ENCODE results near the gene SHISAL1.

The SHISAL1 gene

GRCh38 chr22:44270556-44270880 is 42.2 kb downstream of the SHISAL1 start:
- no peaks in the 10 kb centered on the region for H3K4me1 ChIP-seq (ENCODE audit: control insufficient read depth, low read depth, low read length)
- no peaks in the 10 kb centered on the region for H3K27me3 ChIP-seq (ENCODE audit: control insufficient read depth, insufficient read depth, low read length)

DNA sequence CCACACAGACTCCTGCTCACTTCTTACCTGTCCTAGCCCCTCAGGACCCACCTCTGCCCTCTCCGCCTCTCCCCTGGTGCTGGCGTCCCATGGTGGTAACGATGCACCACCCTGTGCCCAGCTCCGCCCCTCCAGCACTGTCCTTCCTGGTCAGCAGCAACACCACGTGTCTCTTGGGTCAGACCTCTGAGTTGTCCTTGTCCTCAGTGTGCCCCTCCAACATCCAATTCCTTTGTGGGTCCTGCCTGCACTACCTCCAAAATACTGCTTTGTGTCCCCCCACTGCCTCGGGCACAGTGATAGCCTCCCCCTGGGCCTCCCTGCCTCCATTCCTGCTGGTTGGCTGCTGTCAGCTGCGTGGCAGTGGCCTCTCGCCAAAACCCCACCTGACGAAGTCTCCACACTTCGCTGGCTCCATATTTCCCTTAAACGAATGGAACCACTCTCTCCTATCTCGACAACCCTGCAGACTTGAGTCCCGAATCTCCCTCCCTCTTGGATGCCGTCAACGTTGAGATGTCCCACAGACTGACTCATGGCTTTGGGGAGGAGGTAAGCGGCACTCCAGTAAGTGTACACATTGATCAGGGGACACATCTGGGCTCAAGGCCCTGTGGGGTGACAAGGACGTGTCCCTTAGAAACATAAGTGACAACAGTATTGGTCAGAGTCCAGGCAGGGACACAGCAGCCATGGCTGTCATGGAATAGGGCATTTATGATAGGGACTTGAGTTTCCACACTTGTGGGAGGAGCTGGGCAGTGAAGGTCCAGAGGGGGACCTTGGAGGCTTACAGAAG is 42.8 kb downstream of the SHISAL1 start:
- no peaks in the 10 kb centered on the region for H3K4me1 ChIP-seq (ENCODE audit: control insufficient read depth, low read depth, low read length)
- no peak overlapping the region for H3K9ac ChIP-seq (ENCODE audit: low read length)
- H3K27me3 ChIP-seq (ENCODE audit: control insufficient read depth, insufficient read depth, low read length), result no peaks in the 10 kb centered on the region
- no peaks in the 10 kb centered on the region for H3K9me3 ChIP-seq (ENCODE audit: control insufficient read depth, low read depth, low read length)
- H3K36me3 ChIP-seq (ENCODE audit: control insufficient read depth, low read depth, low read length), result no peaks in the 10 kb centered on the region
- no peak overlapping the region for H3K4me3 ChIP-seq (ENCODE audit: low read length)
- H3K27ac ChIP-seq (ENCODE audit: low read length), result no peak overlapping the region

More at GRCh38 chr22:44270556-44270880, 42.2 kb downstream of the SHISAL1 start:
- Histone ChIP-seq H3K36me3 (ENCODE audit: control insufficient read depth, low read depth, low read length) (no peaks in the 10 kb centered on the region), H3K9ac (ENCODE audit: low read length) (no peak overlapping the region), H3K9me3 (ENCODE audit: control insufficient read depth, low read depth, low read length) (no peaks in the 10 kb centered on the region), H3K4me3 (ENCODE audit: low read length) (no peak overlapping the region), H3K27ac (ENCODE audit: low read length) (no peak overlapping the region)

DNA sequence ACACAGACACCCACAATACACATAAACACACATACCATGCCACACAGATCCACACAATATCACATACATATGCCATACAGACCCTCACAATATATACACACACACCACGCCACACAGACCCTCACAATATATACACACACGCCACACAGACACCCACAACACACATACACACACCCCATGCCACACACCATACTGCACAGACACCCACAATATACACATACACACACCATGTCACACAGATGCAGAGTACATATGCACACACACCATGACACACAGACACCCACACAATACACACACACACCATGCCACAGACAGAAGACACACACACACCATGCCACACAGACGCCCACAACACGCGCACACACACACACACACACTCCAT is 43.6 kb downstream of the SHISAL1 start:
- H3K27me3 ChIP-seq (ENCODE audit: control insufficient read depth, insufficient read depth, low read length), result no peaks in the 10 kb centered on the region
- no peaks in the 10 kb centered on the region for H3K4me1 ChIP-seq (ENCODE audit: control insufficient read depth, low read depth, low read length)
- no peak overlapping the region for H3K4me3 ChIP-seq (ENCODE audit: low read length)
- no peak overlapping the region for H3K27ac ChIP-seq (ENCODE audit: low read length)
- H3K9ac ChIP-seq (ENCODE audit: low read length), result no peak overlapping the region
- H3K9me3 ChIP-seq (ENCODE audit: control insufficient read depth, low read depth, low read length), result no peaks in the 10 kb centered on the region
- no peaks in the 10 kb centered on the region for H3K36me3 ChIP-seq (ENCODE audit: control insufficient read depth, low read depth, low read length)

- H3K4me3 ChIP-seq (ENCODE audit: low read length), result no peak overlapping the region
- H3K4me1 ChIP-seq (ENCODE audit: control insufficient read depth, low read depth, low read length), result no peaks in the 10 kb centered on the region
- no peak overlapping the region for H3K9ac ChIP-seq (ENCODE audit: low read length)
- H3K27ac ChIP-seq (ENCODE audit: low read length), result no peak overlapping the region
- no peaks in the 10 kb centered on the region for H3K36me3 ChIP-seq (ENCODE audit: control insufficient read depth, low read depth, low read length)
- H3K27me3 ChIP-seq (ENCODE audit: control insufficient read depth, insufficient read depth, low read length), result no peaks in the 10 kb centered on the region
- H3K9me3 ChIP-seq (ENCODE audit: control insufficient read depth, low read depth, low read length), result no peaks in the 10 kb centered on the region
These were observed 44.2 kb downstream of the SHISAL1 start for GRCh38 chr22:44268431-44269116.

GRCh38 chr22:44267856-44268255 is 44.9 kb downstream of the SHISAL1 start:
- Histone ChIP-seq H3K4me3 (ENCODE audit: low read length) (no peak overlapping the region), H3K27ac (ENCODE audit: low read length) (no peak overlapping the region), H3K36me3 (ENCODE audit: control insufficient read depth, low read depth, low read length) (no peaks in the 10 kb centered on the region), H3K27me3 (ENCODE audit: control insufficient read depth, insufficient read depth, low read length) (no peaks in the 10 kb centered on the region), H3K4me1 (ENCODE audit: control insufficient read depth, low read depth, low read length) (no peaks in the 10 kb centered on the region), H3K9ac (ENCODE audit: low read length) (no peak overlapping the region), H3K9me3 (ENCODE audit: control insufficient read depth, low read depth, low read length) (no peaks in the 10 kb centered on the region)

DNA sequence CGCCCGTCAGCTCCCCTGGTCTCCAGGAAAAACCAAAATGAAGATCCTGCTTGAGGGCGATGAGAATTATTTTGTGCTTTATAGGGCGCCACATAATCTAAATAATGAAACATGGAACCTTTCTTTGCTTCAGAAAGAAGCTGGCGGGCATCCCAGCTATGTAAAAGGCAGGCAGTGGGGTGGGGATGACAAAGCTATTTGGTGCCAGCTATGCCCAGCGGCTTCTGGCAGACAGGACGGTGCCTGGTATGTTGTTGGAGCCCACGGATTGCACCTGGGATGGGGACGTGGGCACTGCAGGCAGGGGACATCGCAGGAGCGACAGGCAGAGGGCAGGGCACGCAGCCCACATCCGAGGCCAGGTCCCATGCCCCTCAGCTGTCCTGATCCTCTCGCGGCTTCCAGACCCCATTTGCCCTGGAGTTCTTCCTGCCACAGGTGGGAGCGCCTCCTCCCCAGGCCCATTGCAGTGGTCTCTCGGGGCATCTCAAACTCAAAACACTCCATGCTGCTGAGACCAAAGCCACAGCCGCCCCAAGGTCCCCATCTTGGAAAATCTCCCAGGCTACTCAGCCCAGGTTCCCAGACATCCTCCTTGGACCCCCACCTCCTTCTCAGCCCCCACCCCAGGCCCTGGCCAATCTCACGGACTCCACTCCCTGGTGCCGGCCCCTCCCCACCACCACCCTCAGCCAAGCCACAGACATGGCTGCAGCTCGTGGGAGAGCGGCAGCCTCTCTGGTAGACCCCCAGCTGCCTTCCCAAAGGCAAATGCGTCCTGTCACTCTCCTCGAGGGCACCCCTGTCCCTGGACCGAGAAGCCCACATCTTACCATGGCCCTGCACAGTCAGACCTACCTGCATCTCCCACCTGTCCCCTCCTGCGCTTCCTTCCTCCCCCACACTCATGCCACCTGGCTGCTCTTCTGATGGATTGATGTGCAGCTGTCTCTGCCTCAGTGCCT is 45.7 kb downstream of the SHISAL1 start:
- no peaks in the 10 kb centered on the region for H3K27me3 ChIP-seq (ENCODE audit: control insufficient read depth, insufficient read depth, low read length)
- no peaks in the 10 kb centered on the region for H3K9me3 ChIP-seq (ENCODE audit: control insufficient read depth, low read depth, low read length)
- no peaks in the 10 kb centered on the region for H3K36me3 ChIP-seq (ENCODE audit: control insufficient read depth, low read depth, low read length)
- H3K4me3 ChIP-seq (ENCODE audit: low read length), result no peak overlapping the region
- peaks cover 4% of the 10 kb centered on the region for H3K4me1 ChIP-seq (ENCODE audit: control insufficient read depth, low read depth, low read length)
- no peak overlapping the region for H3K27ac ChIP-seq (ENCODE audit: low read length)
- H3K9ac ChIP-seq (ENCODE audit: low read length), result no peak overlapping the region

GRCh38 chr22:44263547-44263946 is 49.2 kb downstream of the SHISAL1 start:
- Histone ChIP-seq H3K4me1 (ENCODE audit: control insufficient read depth, low read depth, low read length) (peaks cover 4% of the 10 kb centered on the region), H3K9ac (ENCODE audit: low read length) (no peak overlapping the region), H3K36me3 (ENCODE audit: control insufficient read depth, low read depth, low read length) (no peaks in the 10 kb centered on the region), H3K9me3 (ENCODE audit: control insufficient read depth, low read depth, low read length) (no peaks in the 10 kb centered on the region), H3K4me3 (ENCODE audit: low read length) (no peak overlapping the region), H3K27ac (ENCODE audit: low read length) (no peak overlapping the region), H3K27me3 (ENCODE audit: control insufficient read depth, insufficient read depth, low read length) (no peaks in the 10 kb centered on the region)

DNA sequence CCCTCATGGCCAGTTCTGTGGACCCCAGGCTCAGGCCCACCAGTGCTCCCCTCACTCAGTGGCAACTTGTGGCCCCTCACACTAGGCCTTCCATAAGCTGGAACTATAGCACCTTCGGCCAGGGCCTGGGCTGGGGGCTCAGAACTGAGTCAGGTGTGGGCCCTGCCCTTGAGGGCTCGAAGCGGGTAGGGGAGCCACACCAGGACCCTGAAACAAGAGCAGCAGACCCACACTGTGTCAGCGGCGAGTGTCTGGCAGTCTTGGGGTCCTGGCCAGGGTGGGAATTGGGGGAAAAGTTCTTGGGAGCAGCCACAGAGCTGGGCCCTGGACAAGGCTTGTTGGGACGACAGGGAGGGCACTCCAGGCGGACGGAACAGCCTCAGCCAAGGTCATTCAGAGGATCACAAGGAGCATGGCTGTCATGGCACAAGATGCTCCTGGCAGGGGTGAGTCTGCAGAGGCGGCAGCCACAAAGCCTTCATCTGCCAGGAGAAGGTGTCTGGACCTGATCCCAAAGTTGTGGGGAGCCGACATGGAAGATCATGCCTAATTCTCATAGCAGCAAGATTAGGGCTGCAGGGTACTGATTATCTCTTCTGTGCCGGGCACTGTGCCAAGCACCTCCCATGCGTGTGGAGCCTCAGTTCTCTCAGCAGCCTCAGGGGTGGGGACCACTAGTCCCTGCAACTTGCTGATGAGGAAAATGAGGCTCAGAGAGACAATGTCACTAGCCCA is 50.7 kb downstream of the SHISAL1 start:
- no peak overlapping the region for H3K27ac ChIP-seq (ENCODE audit: low read length)
- H3K27me3 ChIP-seq (ENCODE audit: control insufficient read depth, insufficient read depth, low read length), result no peaks in the 10 kb centered on the region
- no peak overlapping the region for H3K4me3 ChIP-seq (ENCODE audit: low read length)
- no peak overlapping the region for H3K9ac ChIP-seq (ENCODE audit: low read length)
- H3K36me3 ChIP-seq (ENCODE audit: control insufficient read depth, low read depth, low read length), result no peaks in the 10 kb centered on the region
- H3K9me3 ChIP-seq (ENCODE audit: control insufficient read depth, low read depth, low read length), result no peaks in the 10 kb centered on the region
- peaks cover 10% of the 10 kb centered on the region for H3K4me1 ChIP-seq (ENCODE audit: control insufficient read depth, low read depth, low read length)

DNA sequence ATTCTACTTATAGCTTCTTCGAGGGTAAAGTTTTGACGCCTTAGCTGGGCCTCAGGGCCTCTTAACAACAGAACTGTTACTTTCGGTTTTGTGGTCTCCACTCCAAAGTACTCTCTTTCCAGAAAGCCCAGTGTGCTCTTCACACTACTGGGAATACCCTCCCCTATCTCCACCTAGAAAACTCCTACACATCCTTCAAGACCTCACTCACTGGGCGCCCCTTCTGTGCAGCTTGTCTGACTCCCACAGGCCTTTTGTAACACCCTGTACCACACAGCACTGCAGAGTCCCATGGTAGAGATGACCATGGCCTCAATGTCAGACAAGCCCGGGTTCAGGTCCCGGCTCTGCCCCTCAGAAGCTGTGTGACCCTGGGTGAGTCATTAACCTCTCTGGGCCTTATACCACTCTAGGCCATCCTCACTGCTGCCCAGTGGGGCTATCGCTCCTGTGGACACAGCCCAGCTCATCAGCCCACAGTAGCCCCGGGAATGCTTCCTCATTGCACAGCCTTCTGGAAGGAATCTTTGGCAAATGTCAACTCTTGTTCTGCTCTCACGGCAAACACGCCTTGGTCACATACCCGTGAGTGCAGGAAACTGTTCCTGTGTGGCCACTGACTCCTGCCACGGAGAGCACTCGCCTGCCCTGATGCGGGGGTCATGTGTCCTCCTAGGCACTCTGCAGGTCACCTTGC is 51.4 kb downstream of the SHISAL1 start:
- H3K27ac ChIP-seq (ENCODE audit: low read length), result no peak overlapping the region
- no peaks in the 10 kb centered on the region for H3K36me3 ChIP-seq (ENCODE audit: control insufficient read depth, low read depth, low read length)
- H3K4me1 ChIP-seq (ENCODE audit: control insufficient read depth, low read depth, low read length), result peaks cover 16% of the 10 kb centered on the region
- H3K9ac ChIP-seq (ENCODE audit: low read length), result no peak overlapping the region
- no peak overlapping the region for H3K4me3 ChIP-seq (ENCODE audit: low read length)
- H3K9me3 ChIP-seq (ENCODE audit: control insufficient read depth, low read depth, low read length), result no peaks in the 10 kb centered on the region
- H3K27me3 ChIP-seq (ENCODE audit: control insufficient read depth, insufficient read depth, low read length), result no peaks in the 10 kb centered on the region

GRCh38 chr22:44260216-44261035 is 52.3 kb downstream of the SHISAL1 start:
- H3K9ac ChIP-seq (ENCODE audit: low read length), result no peak overlapping the region
- H3K27ac ChIP-seq (ENCODE audit: low read length), result no peak overlapping the region
- H3K27me3 ChIP-seq (ENCODE audit: control insufficient read depth, insufficient read depth, low read length), result no peaks in the 10 kb centered on the region
- H3K4me3 ChIP-seq (ENCODE audit: low read length), result no peak overlapping the region
- peaks cover 16% of the 10 kb centered on the region for H3K4me1 ChIP-seq (ENCODE audit: control insufficient read depth, low read depth, low read length)
- H3K9me3 ChIP-seq (ENCODE audit: control insufficient read depth, low read depth, low read length), result no peaks in the 10 kb centered on the region
- H3K36me3 ChIP-seq (ENCODE audit: control insufficient read depth, low read depth, low read length), result no peaks in the 10 kb centered on the region

All from iPS-18a (cell line).